HepG2 (cell line): ENCODE measurements around the gene PWP1. TPM values are rescaled to one million over a fixed set of nuclear protein-coding genes. Genes with fewer than 3 reads are reported as not detected.

Source experiments
- BORCS8-MEF2B ChIP-seq: sonication (generic); formaldehyde crosslinking; IDR thresholded peaks from 2 replicates; pipeline ENCODE4 v1.8.0; 2022; ENCODE audit warnings: mild to moderate bottlenecking, missing genetic modification reagents
- DNMT1 ChIP-seq: sonication (generic); formaldehyde crosslinking; IDR thresholded peaks from 2 replicates; pipeline ENCODE4 v1.5.1; 2020; ENCODE audit warnings: mild to moderate bottlenecking, missing genetic modification reagents
- FOSL2 ChIP-seq: sonication (generic); formaldehyde crosslinking; IDR thresholded peaks from 2 replicates; pipeline ENCODE4 v1.4.0; 2020; ENCODE audit warnings: missing genetic modification reagents
- GTF2F1 ChIP-seq: fragments of 150-350 bp; IDR thresholded peaks from 2 replicates; pipeline ENCODE4 v1.6.1; 2014; ENCODE audit warnings: low read length
- GZF1 ChIP-seq: sonication (generic); formaldehyde crosslinking; IDR thresholded peaks from 2 replicates; pipeline ENCODE4 v1.5.1; 2020; ENCODE audit warnings: mild to moderate bottlenecking, missing genetic modification reagents
- HNRNPUL1 ChIP-seq: fragments of 200-400 bp; formaldehyde crosslinking; IDR thresholded peaks from 2 replicates; pipeline ENCODE4 v1.6.1; 2017; ENCODE audit warnings: low read depth, mild to moderate bottlenecking, low read length, moderate library complexity
- JDP2 ChIP-seq: sonication (generic); formaldehyde crosslinking; IDR thresholded peaks from 2 replicates; pipeline ENCODE4 v1.8.1; 2022; ENCODE audit warnings: missing genetic modification reagents, borderline replicate concordance
- LRRFIP1 ChIP-seq: sonication (generic); formaldehyde crosslinking; conservative IDR thresholded peaks from 2 replicates; pipeline ENCODE4 v1.4.0; 2020; ENCODE audit warnings: missing genetic modification reagents
- MAFK ChIP-seq, 2 experiments: IDR thresholded peaks in 1 of 2; conservative IDR thresholded peaks in 1 of 2; 2 replicates each; pipeline ENCODE4 v1.6.1; 2011; ENCODE audit warnings: improper control_type of control experiment in 2 of 2, low read length in 2 of 2
- MBNL3 ChIP-seq: fragments of 250-450 bp; sonication (Bioruptor Pico); conservative IDR thresholded peaks from 2 replicates; pipeline ENCODE4 v1.8.0; 2022; ENCODE audit warnings: mild to moderate bottlenecking, inconsistent platforms
- MTF1 ChIP-seq: sonication (generic); formaldehyde crosslinking; IDR thresholded peaks from 2 replicates; pipeline ENCODE4 v1.5.0; 2020; ENCODE audit warnings: missing genetic modification reagents
- NCOR1 ChIP-seq: fragments of 200-600 bp; sonication (generic); IDR thresholded peaks from 2 replicates; pipeline ENCODE4 v1.7.0; 2017; ENCODE audit warnings: antibody characterized with exemption, low read length, borderline replicate concordance
- RBFOX2 ChIP-seq: fragments of 200-400 bp; formaldehyde crosslinking; IDR thresholded peaks from 2 replicates; pipeline ENCODE4 v1.6.1; 2017; ENCODE audit warnings: low read depth, mild to moderate bottlenecking, low read length
- RERE ChIP-seq: IDR thresholded peaks from 2 replicates; pipeline ENCODE4 v1.6.1; 2016; ENCODE audit warnings: low read depth, missing genetic modification reagents, missing compliant biosample characterization
- SNAI1 ChIP-seq: sonication (generic); formaldehyde crosslinking; IDR thresholded peaks from 2 replicates; pipeline ENCODE4 v1.5.0; 2020; ENCODE audit warnings: mild to moderate bottlenecking, missing genetic modification reagents, borderline replicate concordance
- SP4 ChIP-seq: sonication (generic); formaldehyde crosslinking; IDR thresholded peaks from 2 replicates; pipeline ENCODE4 v1.8.1; 2023; ENCODE audit warnings: mild to moderate bottlenecking, missing genetic modification reagents
- SSRP1 ChIP-seq: IDR thresholded peaks from 2 replicates; pipeline ENCODE4 v1.6.1; 2016; ENCODE audit warnings: control low read depth
- TP53 ChIP-seq: sonication (generic); formaldehyde crosslinking; conservative IDR thresholded peaks from 2 replicates; pipeline ENCODE4 v1.4.0; 2020; ENCODE audit warnings: missing genetic modification reagents
- ZMAT5 ChIP-seq: sonication (generic); formaldehyde crosslinking; IDR thresholded peaks from 2 replicates; pipeline ENCODE4 v1.5.0; 2020; ENCODE audit warnings: mild to moderate bottlenecking, low read depth, missing genetic modification reagents, borderline replicate concordance
- ZNF124 ChIP-seq: sonication (generic); formaldehyde crosslinking; IDR thresholded peaks from 2 replicates; pipeline ENCODE4 v1.4.0; 2020; ENCODE audit warnings: missing genetic modification reagents
- ZNF772 ChIP-seq: sonication (generic); formaldehyde crosslinking; IDR thresholded peaks from 2 replicates; pipeline ENCODE4 v1.5.0; 2020; ENCODE audit warnings: mild to moderate bottlenecking, missing genetic modification reagents
- polyA plus RNA-seq, 8 experiments: library from polyadenylated mRNA; depleted of rRNA in 3 of 8; stranded (reverse) in 7 of 8; unstranded in 1 of 8; fragments of >200 nt; fragmentation: Illumina TruSeq in 4 of 8; extraction: Trizol in 4 of 8; gene quantifications; 2 replicates each; pipeline versions ENCODE4 v1.2.1 to v1.2.3, GENCODE V29; 2011 to 2016; ENCODE audit warnings: low read depth in 4 of 8, missing spikeins in 1 of 8, mixed read lengths in 1 of 8; ENCODE audit not compliant: insufficient read depth in 1 of 8
- total RNA-seq, 5 experiments: library from RNA; depleted of rRNA; stranded (reverse); fragments of >200 nt; fragmentation: Illumina TruSeq; extraction: Trizol; gene quantifications; 2 replicates each; pipeline ENCODE4 v1.2.3, GENCODE V29; 2016; ENCODE audit warnings: low read depth in 1 of 5
- TF ChIP-seq, protein P1 (sequence below): fragments of 450-650 bp; IDR thresholded peaks from 2 replicates; pipeline ENCODE4 v1.6.1; 2017

The PWP1 gene
- total and polyA plus RNA-seq, 2 of the 13 experiments (the other 11 are each of a cell fraction or from before 2014, with no cell fraction given), result 65.9 to 70.2 TPM

DNA sequence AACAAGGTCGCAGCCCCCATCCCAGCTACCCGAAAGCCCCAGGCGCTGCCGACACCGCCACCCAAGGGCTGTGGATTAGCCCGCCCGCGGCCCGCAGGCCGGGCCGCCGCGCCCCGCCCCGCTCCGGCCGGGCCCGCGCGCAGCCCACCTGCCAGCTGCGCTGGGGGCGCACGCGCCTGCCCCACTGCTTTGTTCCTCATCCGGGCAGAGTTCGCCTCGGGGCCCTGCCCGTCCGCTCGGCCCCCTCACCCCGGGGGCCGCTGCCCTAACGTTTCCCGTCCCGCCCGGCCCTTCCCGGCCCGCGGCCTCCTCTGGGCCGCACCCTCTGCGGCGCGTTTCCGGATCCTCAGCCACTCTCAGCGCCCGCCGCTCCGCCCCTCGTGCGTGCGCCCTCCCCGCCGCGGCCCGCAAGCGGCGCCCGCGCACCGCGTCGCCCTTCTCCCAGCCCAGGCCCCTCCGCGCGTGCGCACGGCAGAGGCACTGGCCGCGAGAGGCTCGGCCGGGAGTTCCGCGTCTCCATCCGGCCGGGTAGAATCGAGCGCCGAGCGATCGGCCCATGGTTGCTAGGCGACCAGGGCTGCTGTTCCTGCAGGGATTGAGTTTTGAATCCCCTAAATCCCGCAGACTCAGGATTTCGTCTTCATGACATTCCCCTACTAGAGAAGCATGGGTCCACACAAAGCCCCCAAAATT lies 75.4 kb downstream of the PWP1 start, which contains the start of gene PRDM4 (continued):
- TF ChIP-seq RBFOX2 (peak; percentile 87), SP4 (CRISPR knock-in tag) (peak; percentile 87), BORCS8-MEF2B (CRISPR knock-in tag) (no peak), GTF2F1 (no peak), ZNF772 (CRISPR knock-in tag) (no peak; the same call in 1 of the 2 replicates), DNMT1 (CRISPR knock-in tag) (0 out of 2 replicates have a peak, but pooled peaks have one; percentile 70), JDP2 (CRISPR knock-in tag) (no peak), NCOR1 (no peak), GZF1 (CRISPR knock-in tag) (no peak), TP53 (CRISPR knock-in tag) (no peak), HNRNPUL1 (no peak), MAFK (conservative IDR thresholded peaks at IDR 0.05 in 1 of 2, IDR thresholded peaks at IDR 0.05 in 1 of 2; ENCODE audit: low read length in 2 of 2) (0 out of 4 replicates have a peak, but pooled peaks of 1 of the 2 experiments have one; percentile 13), ZNF124 (CRISPR knock-in tag) (no peak), LRRFIP1 (CRISPR knock-in tag) (no peak), FOSL2 (CRISPR knock-in tag) (no peak), MBNL3 (CRISPR knock-in tag) (no peak), MTF1 (CRISPR knock-in tag) (no peak), SNAI1 (CRISPR knock-in tag) (no peak), SSRP1 (CRISPR knock-in tag) (no peak), RERE (CRISPR knock-in tag) (no peak), ZMAT5 (CRISPR knock-in tag) (no peak)
- TF ChIP-seq, protein P1, sequence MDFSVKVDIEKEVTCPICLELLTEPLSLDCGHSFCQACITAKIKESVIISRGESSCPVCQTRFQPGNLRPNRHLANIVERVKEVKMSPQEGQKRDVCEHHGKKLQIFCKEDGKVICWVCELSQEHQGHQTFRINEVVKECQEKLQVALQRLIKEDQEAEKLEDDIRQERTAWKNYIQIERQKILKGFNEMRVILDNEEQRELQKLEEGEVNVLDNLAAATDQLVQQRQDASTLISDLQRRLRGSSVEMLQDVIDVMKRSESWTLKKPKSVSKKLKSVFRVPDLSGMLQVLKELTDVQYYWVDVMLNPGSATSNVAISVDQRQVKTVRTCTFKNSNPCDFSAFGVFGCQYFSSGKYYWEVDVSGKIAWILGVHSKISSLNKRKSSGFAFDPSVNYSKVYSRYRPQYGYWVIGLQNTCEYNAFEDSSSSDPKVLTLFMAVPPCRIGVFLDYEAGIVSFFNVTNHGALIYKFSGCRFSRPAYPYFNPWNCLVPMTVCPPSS, result no peak
